Sigmoid colon (tissue), 7 donors: ENCODE data around the gene DARS1. TPM values are rescaled to one million over a fixed set of nuclear protein-coding genes. Genes with fewer than 3 reads are reported as not detected.

ENCODE experiments used
- DNase-seq: peaks from one replicate; pipeline ENCODE4 v3.0.0-alpha.2; 2019
- H3K27ac ChIP-seq, 4 donors: fragments of 200-600 bp; sonication (generic); one replicate each; pipeline ENCODE4 v1.5.1; 2016 to 2019; ENCODE audit warnings: mild to moderate bottlenecking in 1 of 4
- H3K27me3 ChIP-seq, 3 donors: fragments of 200-600 bp; sonication (generic); one replicate each; pipeline ENCODE4 v1.5.1; 2019; ENCODE audit warnings: mild to moderate bottlenecking in 1 of 3
- H3K36me3 ChIP-seq, 4 donors: fragments of 200-600 bp; sonication (generic); one replicate each; pipeline ENCODE4 v1.5.1; 2016 to 2019
- H3K4me1 ChIP-seq, 4 donors: fragments of 200-600 bp; sonication (generic); one replicate each; pipeline ENCODE4 v1.5.1; 2017 to 2019
- H3K4me3 ChIP-seq, 4 donors: fragments of 200-600 bp; sonication (generic); one replicate each; pipeline ENCODE4 v1.5.1; 2017 to 2019; ENCODE audit warnings: mild to moderate bottlenecking in 2 of 4, moderate library complexity in 1 of 4
- H3K9me3 ChIP-seq, 4 donors: fragments of 200-600 bp in 3 of 4; sonication (generic) in 3 of 4; one replicate each; pipeline versions ENCODE4 v1.5.1 to v1.6.1; 2013 to 2019
- CTCF ChIP-seq, 4 experiments: fragments of 450-650 bp in 3 of 4; fragments of 200-600 bp in 1 of 4; IDR thresholded peaks; one replicate each; pipeline ENCODE4 v1.5.1; 2016 to 2019; ENCODE audit warnings: antibody characterized with exemption in 4 of 4, mild to moderate bottlenecking in 3 of 4, moderate library complexity in 2 of 4
- EP300 ChIP-seq, 4 donors: sonication (generic); formaldehyde crosslinking; IDR thresholded peaks; one replicate each; pipeline ENCODE4 v1.6.1; 2017; ENCODE audit warnings: antibody characterized with exemption in 4 of 4
- POLR2A ChIP-seq, 2 donors: fragments of 450-650 bp; IDR thresholded peaks; one replicate each; pipeline ENCODE4 v1.6.1; 2016; ENCODE audit warnings: antibody characterized with exemption in 2 of 2, mild to moderate bottlenecking in 2 of 2, moderate library complexity in 2 of 2
- POLR2AphosphoS5 ChIP-seq, 4 donors: sonication (generic); formaldehyde crosslinking; IDR thresholded peaks; one replicate each; pipeline ENCODE4 v1.6.1; 2017; ENCODE audit warnings: antibody characterized with exemption in 4 of 4
- WGBS, 2 donors: extraction: QIAGEN DNeasy Blood & Tissue Kit; methylation state at CpG; one replicate each; pipeline ENCODE4 v1.1.7; 2013; 5-methylcytosine and 5-hydroxymethylcytosine counted together
- intact Hi-C: fragments of 100-400 bp; cut with DNase I; formaldehyde crosslinking; loops from one replicate; pipeline ENCODE4 v1.15.1; 2023
- polyA plus RNA-seq, 3 donors: library from polyadenylated mRNA; stranded (reverse); fragments of 200-250 nt; gene quantifications; one replicate each; pipeline ENCODE4 v1.2.3, GENCODE V29; 2013
- total RNA-seq, 4 donors: library from RNA; depleted of rRNA; stranded (reverse); fragments of >200 nt; gene quantifications; one replicate each; pipeline ENCODE4 v1.1.0, GENCODE V29; 2016
- donor health status: healthy with polysubstance abuse.
- donor health status: Bipolar disorder and iron deficiency.
- donor health status: healthy.

DARS1 gene
- total and polyA plus RNA-seq, 7 donors = 31.4 to 95.6 (median 77.3) TPM

GRCh38 chr2:135936524-135936923 lies 48.9 kb downstream of the DARS1 start:
- H3K9me3 ChIP-seq = no peaks in the 10 kb centered on the region
- no peak for DNase-seq
- H3K4me3 ChIP-seq = no peak overlapping the region
- H3K4me1 ChIP-seq = no peaks in the 10 kb centered on the region
- H3K36me3 ChIP-seq = peaks cover 0 to 22% (median 7%) of the 10 kb centered on the region in 4 donors
- no peak overlapping the region for H3K27ac ChIP-seq
- no peaks in the 10 kb centered on the region for H3K27me3 ChIP-seq
- intact Hi-C loops = no loop called here
- TF ChIP-seq POLR2AphosphoS5 (IDR thresholded peaks at IDR 0.05) (no peak), POLR2A (IDR thresholded peaks at IDR 0.05) (no peak), CTCF (IDR thresholded peaks at IDR 0.05) (no peak), EP300 (IDR thresholded peaks at IDR 0.05) (no peak)

GRCh38 chr2:135935914-135936313 lies 49.5 kb downstream of the DARS1 start:
- Histone ChIP-seq H3K27me3 (no peaks in the 10 kb centered on the region), H3K27ac (no peak overlapping the region), H3K9me3 (no peaks in the 10 kb centered on the region), H3K4me1 (no peaks in the 10 kb centered on the region), H3K4me3 (no peak overlapping the region), H3K36me3 (peaks cover 0 to 29% (median 13%) of the 10 kb centered on the region in 4 donors)
- DNase-seq = no peak
- TF ChIP-seq POLR2A (IDR thresholded peaks at IDR 0.05) (no peak), POLR2AphosphoS5 (IDR thresholded peaks at IDR 0.05) (no peak), CTCF (IDR thresholded peaks at IDR 0.05) (no peak), EP300 (IDR thresholded peaks at IDR 0.05) (no peak)
- intact Hi-C loops = no loop called here

GRCh38 chr2:135931776-135932443 lies 53.5 kb downstream of the DARS1 start:
- Histone ChIP-seq H3K4me3 (no peak overlapping the region), H3K9me3 (no peaks in the 10 kb centered on the region), H3K36me3 (peaks cover 5 to 52% (median 13%) of the 10 kb centered on the region in 4 donors), H3K27me3 (no peaks in the 10 kb centered on the region), H3K4me1 (no peaks in the 10 kb centered on the region), H3K27ac (no peak overlapping the region)
- intact Hi-C loops = no loop called here
- DNase-seq = no peak
- TF ChIP-seq CTCF (IDR thresholded peaks at IDR 0.05) (no peak), POLR2A (IDR thresholded peaks at IDR 0.05) (no peak), EP300 (IDR thresholded peaks at IDR 0.05) (no peak), POLR2AphosphoS5 (IDR thresholded peaks at IDR 0.05) (no peak)

- intact Hi-C loops = no loop called here
- no peak for DNase-seq
- Histone ChIP-seq H3K9me3 (no peaks in the 10 kb centered on the region), H3K4me3 (no peak overlapping the region), H3K27me3 (no peaks in the 10 kb centered on the region), H3K27ac (no peak overlapping the region), H3K36me3 (peaks cover 5 to 52% (median 7%) of the 10 kb centered on the region in 4 donors), H3K4me1 (no peaks in the 10 kb centered on the region)
- WGBS, 2 donors = 94 to 96% methylated on average over 3 of the region's 3 CpGs
- TF ChIP-seq CTCF (IDR thresholded peaks at IDR 0.05) (no peak), POLR2A (IDR thresholded peaks at IDR 0.05) (no peak), POLR2AphosphoS5 (IDR thresholded peaks at IDR 0.05) (no peak), EP300 (IDR thresholded peaks at IDR 0.05) (no peak)
These were observed 58.8 kb downstream of the DARS1 start for GRCh38 chr2:135926605-135927004.

GRCh38 chr2:135925571-135925970 lies 59.9 kb downstream of the DARS1 start:
- no peak for DNase-seq
- WGBS, 2 donors = 74 to 77% methylated on average over 2 of the region's 2 CpGs
- Histone ChIP-seq H3K4me3 (no peak overlapping the region), H3K4me1 (no peaks in the 10 kb centered on the region), H3K27me3 (no peaks in the 10 kb centered on the region), H3K36me3 (peaks cover 0 to 44% (median 3%) of the 10 kb centered on the region in 4 donors), H3K9me3 (no peaks in the 10 kb centered on the region), H3K27ac (no peak overlapping the region)
- intact Hi-C loops = no loop called here
- no peak for TF ChIP-seq EP300 (IDR thresholded peaks at IDR 0.05)
- TF ChIP-seq CTCF (IDR thresholded peaks at IDR 0.05) = no peak
- no peak for TF ChIP-seq POLR2AphosphoS5 (IDR thresholded peaks at IDR 0.05)
